ENCODE results near the gene HTR3D. TPM values are rescaled to one million over a fixed set of nuclear protein-coding genes. Genes with fewer than 3 reads are reported as not detected.
A peak's percentile ranks its signal among the peaks of the same experiment; 100 is the strongest.

Gene HTR3D
- total RNA-seq, 2 donors from 2014 or later, result not detected

DNA sequence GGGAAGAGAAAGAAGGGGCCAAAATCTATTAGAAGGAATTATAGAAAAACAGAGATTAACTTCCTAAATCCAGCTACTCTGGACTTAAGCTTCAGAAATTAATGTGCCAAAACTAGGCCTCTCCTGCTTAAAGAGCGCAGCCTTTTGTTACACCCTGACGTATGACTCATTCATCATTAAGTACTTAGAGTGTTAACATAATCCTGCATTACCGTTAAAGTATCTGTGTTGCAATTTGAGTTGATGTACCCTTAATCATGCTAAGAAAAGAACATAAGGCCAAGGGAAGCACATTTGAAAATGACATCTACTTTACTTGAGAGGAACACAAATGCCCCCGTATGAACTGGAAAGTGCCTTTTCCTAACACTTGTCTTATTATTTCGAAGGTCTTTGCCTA, 7.9 kb downstream of the HTR3D start:
- no peak overlapping the region for H3K27ac ChIP-seq
- no peaks in the 10 kb centered on the region for H3K36me3 ChIP-seq
- H3K27me3 ChIP-seq, result no peaks in the 10 kb centered on the region
- no peaks in the 10 kb centered on the region for H3K4me1 ChIP-seq
- H3K4me3 ChIP-seq, result no peak overlapping the region
- no peak for DNase-seq (ENCODE audit: low spot score)
- TF ChIP-seq, protein P1, sequence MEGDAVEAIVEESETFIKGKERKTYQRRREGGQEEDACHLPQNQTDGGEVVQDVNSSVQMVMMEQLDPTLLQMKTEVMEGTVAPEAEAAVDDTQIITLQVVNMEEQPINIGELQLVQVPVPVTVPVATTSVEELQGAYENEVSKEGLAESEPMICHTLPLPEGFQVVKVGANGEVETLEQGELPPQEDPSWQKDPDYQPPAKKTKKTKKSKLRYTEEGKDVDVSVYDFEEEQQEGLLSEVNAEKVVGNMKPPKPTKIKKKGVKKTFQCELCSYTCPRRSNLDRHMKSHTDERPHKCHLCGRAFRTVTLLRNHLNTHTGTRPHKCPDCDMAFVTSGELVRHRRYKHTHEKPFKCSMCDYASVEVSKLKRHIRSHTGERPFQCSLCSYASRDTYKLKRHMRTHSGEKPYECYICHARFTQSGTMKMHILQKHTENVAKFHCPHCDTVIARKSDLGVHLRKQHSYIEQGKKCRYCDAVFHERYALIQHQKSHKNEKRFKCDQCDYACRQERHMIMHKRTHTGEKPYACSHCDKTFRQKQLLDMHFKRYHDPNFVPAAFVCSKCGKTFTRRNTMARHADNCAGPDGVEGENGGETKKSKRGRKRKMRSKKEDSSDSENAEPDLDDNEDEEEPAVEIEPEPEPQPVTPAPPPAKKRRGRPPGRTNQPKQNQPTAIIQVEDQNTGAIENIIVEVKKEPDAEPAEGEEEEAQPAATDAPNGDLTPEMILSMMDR (IDR thresholded peaks at IDR 0.05), result no peak
- no peaks in the 10 kb centered on the region for H3K9me3 ChIP-seq

DNA sequence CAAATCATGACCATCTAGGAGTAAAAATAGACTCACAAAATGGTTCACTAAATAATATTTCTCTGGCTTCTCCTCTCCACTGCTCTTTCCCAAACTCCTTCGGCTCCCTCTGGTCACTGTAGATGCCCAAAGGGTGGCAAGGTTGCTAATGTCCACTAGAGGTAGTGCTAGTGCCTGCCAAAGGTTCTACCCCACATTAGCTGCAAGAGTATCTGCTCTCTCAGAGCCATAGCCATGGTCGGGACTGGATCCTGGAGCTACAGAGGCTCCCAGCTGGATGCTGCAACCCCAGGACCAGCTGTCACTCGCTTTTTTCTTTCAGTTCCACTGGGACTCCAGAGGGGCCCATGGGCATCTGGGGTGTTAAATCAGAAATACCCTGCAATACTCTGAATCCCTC, 8.5 kb downstream of the HTR3D start:
- TF ChIP-seq, protein P1 (IDR thresholded peaks at IDR 0.05), result peak in 1 of 2 donors; percentile 45
- H3K4me3 ChIP-seq, result no peak overlapping the region
- H3K27me3 ChIP-seq, result no peaks in the 10 kb centered on the region
- no peak overlapping the region for H3K27ac ChIP-seq
- H3K9me3 ChIP-seq, result no peaks in the 10 kb centered on the region
- H3K4me1 ChIP-seq, result no peaks in the 10 kb centered on the region
- H3K36me3 ChIP-seq, result no peaks in the 10 kb centered on the region
- no peak for DNase-seq (ENCODE audit: low spot score)

GRCh38 chr3:184042617-184043016, 11.1 kb downstream of the HTR3D start:
- no peaks in the 10 kb centered on the region for H3K27me3 ChIP-seq
- H3K27ac ChIP-seq, result no peak overlapping the region
- H3K4me1 ChIP-seq, result no peaks in the 10 kb centered on the region
- no peak overlapping the region for H3K4me3 ChIP-seq
- no peak for DNase-seq (ENCODE audit: low spot score)
- TF ChIP-seq, protein P1 (IDR thresholded peaks at IDR 0.05), result no peak
- no peaks in the 10 kb centered on the region for H3K9me3 ChIP-seq
- H3K36me3 ChIP-seq, result no peaks in the 10 kb centered on the region

- no peaks in the 10 kb centered on the region for H3K4me1 ChIP-seq
- no peaks in the 10 kb centered on the region for H3K27me3 ChIP-seq
- H3K36me3 ChIP-seq, result no peaks in the 10 kb centered on the region
- H3K9me3 ChIP-seq, result no peaks in the 10 kb centered on the region
- H3K4me3 ChIP-seq, result no peak overlapping the region
- TF ChIP-seq, protein P1 (IDR thresholded peaks at IDR 0.05), result no peak
- no peak for DNase-seq (ENCODE audit: low spot score)
- no peak overlapping the region for H3K27ac ChIP-seq
Observed at GRCh38 chr3:184045995-184046394, 14.5 kb downstream of the HTR3D start.

GRCh38 chr3:184050217-184050847, 18.8 kb downstream of the HTR3D start:
- Histone ChIP-seq H3K36me3 (no peaks in the 10 kb centered on the region), H3K27me3 (no peaks in the 10 kb centered on the region), H3K27ac (no peak overlapping the region), H3K9me3 (no peaks in the 10 kb centered on the region), H3K4me1 (no peaks in the 10 kb centered on the region), H3K4me3 (no peak overlapping the region)
- TF ChIP-seq, protein P1 (IDR thresholded peaks at IDR 0.05), result no peak
- DNase-seq (ENCODE audit: low spot score), result no peak

DNA sequence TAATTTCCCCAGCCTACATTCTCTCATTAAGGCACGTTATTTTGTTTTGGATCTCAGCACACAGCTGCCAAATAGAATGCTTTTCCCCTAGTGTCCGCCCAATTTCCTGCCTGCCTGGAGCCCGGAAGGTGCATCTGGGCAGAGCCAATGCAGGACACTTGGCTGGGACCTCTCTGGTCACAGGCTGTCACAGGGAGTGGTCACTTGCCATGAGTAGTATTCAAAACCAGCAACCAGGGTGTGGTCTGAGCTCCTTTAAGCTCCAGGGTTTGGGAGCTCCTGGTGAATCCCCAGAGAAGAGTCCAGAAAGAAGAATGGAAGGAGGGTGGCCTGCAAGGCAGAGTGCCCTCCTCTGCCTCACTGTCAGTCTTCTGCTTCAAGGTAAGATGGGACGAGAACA, 21.2 kb downstream of the HTR3D start, which contains the start of gene HTR3C:
TSS of gene HTR3C (plus strand) at position 281 of the 400 bp plus-strand sequence. CDS start at position 315, 34 bp downstream.
- DNase-seq (ENCODE audit: low spot score), result no peak
- TF ChIP-seq, protein P1 (IDR thresholded peaks at IDR 0.05), result no peak
- no peaks in the 10 kb centered on the region for H3K4me1 ChIP-seq
- H3K4me3 ChIP-seq, result no peak within 1 kb of the TSS
- no peaks in the 10 kb centered on the region for H3K36me3 ChIP-seq
- H3K27ac ChIP-seq, result no peak within 1 kb of the TSS
- no peaks in the 10 kb centered on the region for H3K27me3 ChIP-seq
- no peaks in the 10 kb centered on the region for H3K9me3 ChIP-seq
